ENCODE data around the gene EXD2. TPM values are rescaled to one million over a fixed set of nuclear protein-coding genes. Genes with fewer than 3 reads are reported as not detected.
"Not testable (repeated sequence)": the region's sequence is repeated elsewhere in the genome, so short reads cannot be mapped to it uniquely, and the experiment has no call there.

Gene EXD2
- total RNA-seq, 1 experiment from 2014 or later, result 8.6 TPM

- Histone ChIP-seq H3K27me3 (replicated peaks) (peaks cover 10% of the 10 kb centered on the region), H3K4me3 (no peak overlapping the region), H3K4me1 (replicated peaks) (peaks cover 9% of the 10 kb centered on the region), H3K9me3 (replicated peaks) (no peaks in the 10 kb centered on the region), H3K36me3 (no peaks in the 10 kb centered on the region), H3K27ac (no peak overlapping the region)
- DNase-seq (ENCODE audit: low read depth in 1 of 2, low spot score in 2 of 2), result no peak
Observed at GRCh38 chr14:69266572-69267345, 75.5 kb downstream of the EXD2 start.

DNA sequence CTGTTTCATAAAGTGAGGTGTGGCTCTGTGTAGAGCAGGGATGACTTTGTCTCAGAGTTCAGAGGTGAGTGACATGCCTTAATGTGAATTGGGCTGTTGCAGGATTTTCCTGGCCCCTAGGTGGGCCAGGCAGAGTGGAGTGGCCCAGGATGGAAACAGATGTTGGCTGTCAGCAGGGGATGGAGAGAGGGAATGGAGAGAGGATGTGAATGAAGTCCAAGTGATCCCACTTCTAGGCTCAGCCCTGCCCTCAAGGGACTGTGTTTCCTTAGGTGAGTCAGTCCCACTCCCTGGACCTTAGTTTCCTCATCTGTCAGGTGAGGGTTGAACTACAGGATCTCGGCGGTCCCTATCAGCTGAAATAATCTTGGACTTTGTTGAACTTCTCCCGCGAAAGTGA lies 76.2 kb downstream of the EXD2 start:
- DNase-seq (ENCODE audit: low read depth in 1 of 2, low spot score in 2 of 2), result no peak
- no peak overlapping the region for H3K4me3 ChIP-seq
- no peaks in the 10 kb centered on the region for H3K36me3 ChIP-seq
- peaks cover 3% of the 10 kb centered on the region; the same call in 1 of the 2 replicates for H3K27me3 ChIP-seq (replicated peaks)
- H3K4me1 ChIP-seq (replicated peaks), result peaks cover 9% of the 10 kb centered on the region
- no peak overlapping the region for H3K27ac ChIP-seq
- H3K9me3 ChIP-seq (replicated peaks), result no peaks in the 10 kb centered on the region

DNA sequence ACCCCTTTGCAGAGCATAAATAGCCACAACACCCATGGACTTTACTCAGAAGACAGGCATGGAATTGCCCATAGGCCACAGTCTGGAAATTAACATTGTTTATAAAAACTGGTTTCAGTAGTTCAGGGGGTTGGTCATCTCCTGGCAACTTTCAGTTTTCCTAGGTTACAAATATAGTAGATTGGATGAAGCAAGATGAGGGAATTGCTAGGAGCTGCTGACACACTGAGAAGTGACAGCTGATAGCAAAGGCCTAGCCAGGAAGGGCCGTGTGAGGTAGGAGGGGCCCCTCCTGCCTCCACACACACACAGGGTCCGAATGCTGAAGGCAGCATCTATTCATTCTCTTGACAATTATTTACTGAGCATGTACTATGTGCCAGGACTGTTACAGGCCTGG lies 76.9 kb downstream of the EXD2 start:
- H3K4me3 ChIP-seq, result no peak overlapping the region
- no peaks in the 10 kb centered on the region for H3K36me3 ChIP-seq
- peaks cover 9% of the 10 kb centered on the region for H3K4me1 ChIP-seq (replicated peaks)
- H3K27ac ChIP-seq, result no peak overlapping the region
- H3K9me3 ChIP-seq (replicated peaks), result no peaks in the 10 kb centered on the region
- H3K27me3 ChIP-seq (replicated peaks), result 0 out of 2 replicates have a peak, but pooled peaks cover under 1% of the 10 kb centered on the region
- no peak for DNase-seq (ENCODE audit: low read depth in 1 of 2, low spot score in 2 of 2)

- no peak for DNase-seq (ENCODE audit: low read depth in 1 of 2, low spot score in 2 of 2)
- Histone ChIP-seq H3K27ac (no peak overlapping the region), H3K9me3 (replicated peaks) (no peaks in the 10 kb centered on the region)
Observed at GRCh38 chr14:69268763-69269162, 77.5 kb downstream of the EXD2 start.

DNA sequence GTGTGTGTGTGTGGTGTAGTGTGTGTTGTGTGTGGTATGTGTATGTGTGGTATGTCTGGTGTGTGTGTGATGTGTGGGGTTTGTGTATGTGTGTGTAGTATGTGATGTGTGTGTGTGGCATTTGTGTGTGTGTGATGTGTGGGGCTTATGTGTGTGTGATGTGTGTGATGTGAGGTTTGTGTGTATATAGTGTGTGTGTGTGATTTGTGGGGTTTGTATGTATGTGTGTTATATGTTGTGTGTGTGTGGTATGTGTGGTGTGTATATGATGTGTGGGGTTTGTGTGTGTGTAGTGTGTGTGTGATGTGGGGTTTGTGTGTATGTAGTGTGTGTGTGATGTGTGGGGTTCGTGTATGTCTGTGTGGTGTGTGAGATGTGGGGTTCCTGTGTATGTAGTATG lies 78.1 kb downstream of the EXD2 start:
- Histone ChIP-seq H3K9me3 (replicated peaks) (no peaks in the 10 kb centered on the region), H3K4me1 (replicated peaks) (peaks cover 9% of the 10 kb centered on the region), H3K36me3 (no peaks in the 10 kb centered on the region), H3K27me3 (replicated peaks) (no peaks in the 10 kb centered on the region), H3K4me3 (no peak overlapping the region), H3K27ac (no peak overlapping the region)
- DNase-seq (ENCODE audit: low read depth in 1 of 2, low spot score in 2 of 2), result no peak

More at GRCh38 chr14:69268763-69269162, 77.5 kb downstream of the EXD2 start:
- Histone ChIP-seq H3K4me1 (replicated peaks) (peaks cover 9% of the 10 kb centered on the region), H3K4me3 (no peak overlapping the region), H3K36me3 (no peaks in the 10 kb centered on the region), H3K27me3 (replicated peaks) (no peaks in the 10 kb centered on the region)

GRCh38 chr14:69270097-69270496 lies 78.8 kb downstream of the EXD2 start:
- DNase-seq (ENCODE audit: low read depth in 1 of 2, low spot score in 2 of 2), result no peak
- Histone ChIP-seq H3K4me3 (no peak overlapping the region), H3K27me3 (replicated peaks) (no peaks in the 10 kb centered on the region), H3K36me3 (no peaks in the 10 kb centered on the region), H3K27ac (no peak overlapping the region), H3K4me1 (replicated peaks) (peaks cover 9% of the 10 kb centered on the region), H3K9me3 (replicated peaks) (no peaks in the 10 kb centered on the region)

DNA sequence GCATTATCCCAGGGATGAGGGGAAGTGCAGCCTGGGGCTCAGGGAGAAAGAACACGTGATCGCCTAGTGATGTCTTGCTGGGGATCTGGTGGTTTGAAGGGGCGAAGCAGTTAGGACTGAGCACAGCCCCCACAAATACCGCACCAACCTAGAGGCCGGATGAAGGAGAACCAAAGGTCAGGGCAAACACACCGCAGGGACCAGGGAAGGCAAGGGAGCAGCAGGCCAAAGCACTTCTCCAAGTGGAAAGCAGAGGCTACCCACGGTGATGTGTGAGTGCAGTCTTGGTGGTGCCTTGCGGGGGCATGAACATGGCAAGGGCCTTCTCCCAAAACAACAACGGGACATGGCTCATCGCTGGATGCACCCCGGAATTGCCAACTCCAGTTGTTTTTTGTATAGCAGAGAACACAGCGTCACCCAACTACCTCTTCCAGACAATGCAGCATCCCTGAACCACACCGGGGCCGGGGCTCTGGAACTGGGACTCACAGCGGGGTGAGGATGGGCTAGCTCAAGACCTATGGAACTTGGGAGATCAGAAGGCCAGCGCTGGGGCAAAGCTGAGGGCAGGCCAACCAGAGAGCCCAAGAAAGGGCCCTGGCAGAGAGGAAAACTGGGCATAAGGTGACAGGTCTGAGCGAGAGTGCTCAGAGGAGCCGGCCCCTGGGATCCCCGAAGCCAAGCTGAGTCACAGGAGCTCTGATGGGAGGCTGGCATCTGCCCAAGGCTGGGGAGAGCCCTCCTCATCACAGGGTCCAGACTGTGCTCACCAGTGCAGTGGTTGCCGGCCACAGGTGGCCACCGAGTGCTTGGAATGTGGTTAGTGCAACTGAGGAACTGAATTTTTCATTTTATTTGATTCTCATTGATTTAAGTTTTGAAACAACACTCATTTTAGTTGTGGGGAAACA lies 79.8 kb downstream of the EXD2 start:
- no peaks in the 10 kb centered on the region for H3K9me3 ChIP-seq (replicated peaks)
- no peak for DNase-seq (ENCODE audit: low read depth in 1 of 2, low spot score in 2 of 2)
- no peaks in the 10 kb centered on the region for H3K27me3 ChIP-seq (replicated peaks)
- no peak overlapping the region for H3K4me3 ChIP-seq
- H3K4me1 ChIP-seq (replicated peaks), result peaks cover 9% of the 10 kb centered on the region
- no peaks in the 10 kb centered on the region for H3K36me3 ChIP-seq
- no peak overlapping the region for H3K27ac ChIP-seq

DNA sequence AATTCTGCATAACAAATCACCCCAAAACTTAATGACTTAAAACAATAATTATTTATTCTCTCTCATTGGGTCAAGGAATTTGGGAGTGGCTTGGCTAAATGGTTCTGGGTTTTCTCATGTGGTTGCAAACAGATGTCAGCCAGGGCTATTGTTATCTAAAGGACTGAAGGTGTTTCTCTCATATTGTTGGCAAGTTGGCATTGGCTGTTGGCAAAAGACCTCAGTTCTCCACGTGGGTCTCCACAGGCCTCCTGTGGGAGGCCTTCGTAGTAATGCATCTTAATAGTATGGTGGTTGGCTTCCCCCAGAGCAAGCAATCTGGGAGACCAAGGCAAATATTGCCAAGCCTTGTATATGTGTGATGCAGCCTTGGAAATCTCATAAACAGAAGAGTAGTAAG lies 83.0 kb downstream of the EXD2 start:
- Histone ChIP-seq H3K27me3 (replicated peaks) (no peaks in the 10 kb centered on the region), H3K4me3 (no peak overlapping the region), H3K4me1 (replicated peaks) (no peaks in the 10 kb centered on the region), H3K36me3 (no peaks in the 10 kb centered on the region), H3K9me3 (replicated peaks) (no peaks in the 10 kb centered on the region), H3K27ac (no peak overlapping the region)
- DNase-seq (ENCODE audit: low read depth in 1 of 2, low spot score in 2 of 2), result no peak

DNA sequence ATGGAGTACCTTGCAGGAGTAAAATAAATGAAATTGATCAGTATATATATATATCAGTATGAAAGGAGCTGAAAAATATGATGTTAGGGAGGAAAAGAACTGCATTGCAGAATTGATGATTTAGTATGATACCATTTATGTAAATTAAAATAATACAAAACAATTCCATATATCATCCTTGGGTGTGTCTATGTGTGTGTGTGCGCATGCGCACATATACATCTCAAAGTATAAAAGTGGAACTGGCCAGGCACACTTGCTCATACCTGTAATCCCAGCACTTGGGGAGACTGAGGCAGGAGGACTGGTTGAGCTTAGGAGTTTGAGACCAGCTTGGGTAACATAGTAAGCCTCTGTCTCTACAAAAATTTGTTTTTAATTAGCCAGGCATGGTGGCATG lies 84.0 kb downstream of the EXD2 start:
- H3K4me1 ChIP-seq (replicated peaks), result no peaks in the 10 kb centered on the region
- H3K36me3 ChIP-seq, result no peaks in the 10 kb centered on the region
- no peak for DNase-seq (ENCODE audit: low read depth in 1 of 2, low spot score in 2 of 2)
- no peaks in the 10 kb centered on the region for H3K27me3 ChIP-seq (replicated peaks)
- H3K4me3 ChIP-seq, result no peak overlapping the region
- no peaks in the 10 kb centered on the region for H3K9me3 ChIP-seq (replicated peaks)
- no peak overlapping the region for H3K27ac ChIP-seq

GRCh38 chr14:69277356-69277755 lies 86.1 kb downstream of the EXD2 start:
- not testable (repeated sequence) for H3K36me3 ChIP-seq; H3K27ac ChIP-seq; H3K4me1 ChIP-seq (replicated peaks); H3K9me3 ChIP-seq (replicated peaks); H3K4me3 ChIP-seq; H3K27me3 ChIP-seq (replicated peaks); DNase-seq (ENCODE audit: low read depth in 1 of 2, low spot score in 2 of 2)

DNA sequence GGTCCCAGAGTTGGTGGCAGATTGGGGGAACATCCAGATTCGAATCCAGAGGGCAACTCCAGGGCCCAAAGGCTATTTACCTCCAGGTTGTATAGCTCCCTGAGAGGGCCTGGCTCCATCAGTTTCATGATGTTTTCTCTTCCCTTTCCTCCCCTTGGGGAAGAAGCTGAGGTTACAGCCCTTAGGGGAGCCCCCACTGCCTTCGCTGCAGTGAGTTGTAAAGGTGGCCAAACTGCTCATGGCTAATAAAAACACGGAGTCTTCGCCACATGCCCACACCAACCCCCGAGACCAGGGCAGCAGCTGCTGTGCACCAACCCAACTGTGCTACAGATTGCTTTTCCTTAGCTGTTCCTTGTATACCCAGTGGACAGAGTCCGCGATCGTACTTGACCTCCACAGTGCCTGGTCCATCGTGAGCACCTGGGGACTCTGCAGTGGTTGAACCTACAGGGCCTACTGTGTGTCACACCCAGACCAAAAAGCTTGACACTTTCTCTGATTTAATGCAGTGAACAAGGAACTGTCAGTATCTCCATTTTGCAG lies 89.5 kb downstream of the EXD2 start:
- no peak for DNase-seq (ENCODE audit: low read depth in 1 of 2, low spot score in 2 of 2)
- H3K9me3 ChIP-seq (replicated peaks), result no peaks in the 10 kb centered on the region
- no peaks in the 10 kb centered on the region for H3K27me3 ChIP-seq (replicated peaks)
- no peaks in the 10 kb centered on the region for H3K4me1 ChIP-seq (replicated peaks)
- no peaks in the 10 kb centered on the region for H3K36me3 ChIP-seq
- H3K4me3 ChIP-seq, result no peak overlapping the region
- no peak overlapping the region for H3K27ac ChIP-seq

- Histone ChIP-seq H3K4me1 (replicated peaks) (no peaks in the 10 kb centered on the region), H3K27me3 (replicated peaks) (no peaks in the 10 kb centered on the region), H3K36me3 (no peaks in the 10 kb centered on the region), H3K9me3 (replicated peaks) (no peaks in the 10 kb centered on the region), H3K4me3 (no peak overlapping the region), H3K27ac (no peak overlapping the region)
- DNase-seq (ENCODE audit: low read depth in 1 of 2, low spot score in 2 of 2), result no peak
Observed at GRCh38 chr14:69281450-69282169, 90.3 kb downstream of the EXD2 start.

GRCh38 chr14:69282448-69282847 lies 91.2 kb downstream of the EXD2 start:
- Histone ChIP-seq H3K9me3 (replicated peaks) (no peaks in the 10 kb centered on the region), H3K27ac (no peak overlapping the region), H3K4me3 (no peak overlapping the region), H3K27me3 (replicated peaks) (no peaks in the 10 kb centered on the region), H3K36me3 (no peaks in the 10 kb centered on the region), H3K4me1 (replicated peaks) (no peaks in the 10 kb centered on the region)
- DNase-seq (ENCODE audit: low read depth in 1 of 2, low spot score in 2 of 2), result no peak

Measured in SJSA1 (cell line).